Keratinocyte (primary cell): ENCODE measurements around the gene TOX4. TPM values are rescaled to one million over a fixed set of nuclear protein-coding genes. Genes with fewer than 3 reads are reported as not detected.
A peak's percentile ranks its signal among the peaks of the same experiment; 100 is the strongest.

ENCODE experiments used
- DNase-seq: peaks from one replicate; pipeline ENCODE4 v3.0.0-alpha.2; 2011; ENCODE audit warnings: low read depth, missing footprints, low spot score
- FAIRE-seq: peaks from 2 replicates; lab custom pipeline; 2011; peaks lifted over from hg19 to GRCh38; lab: Jason Lieb, UNC
- H2AFZ ChIP-seq: 2 replicates; pipeline ENCODE4 v1.6.0; 2012; ENCODE audit warnings: low read length, control low read depth, inconsistent platforms; ENCODE audit not compliant: control insufficient read depth
- H3K27ac ChIP-seq: 2 replicates; pipeline ENCODE4 v1.5.1; 2011; ENCODE audit warnings: low read length; ENCODE audit not compliant: control insufficient read depth, insufficient read depth
- H3K27me3 ChIP-seq: 3 replicates; pipeline ENCODE4 v1.6.0; 2011; ENCODE audit warnings: low read length; ENCODE audit not compliant: control insufficient read depth, insufficient read depth; ENCODE audit errors: extremely low read depth
- H3K36me3 ChIP-seq, 2 experiments: 2 replicates in 1 of 2; 3 replicates in 1 of 2; pipeline ENCODE4 v1.5.1; 2011; ENCODE audit warnings: low read length in 2 of 2, mild to moderate bottlenecking in 1 of 2; ENCODE audit not compliant: control insufficient read depth in 2 of 2, insufficient read depth in 2 of 2; ENCODE audit errors: extremely low read depth in 1 of 2
- H3K4me1 ChIP-seq: 3 replicates; pipeline ENCODE4 v1.5.1; 2011; ENCODE audit warnings: low read length; ENCODE audit not compliant: control insufficient read depth, insufficient read depth; ENCODE audit errors: extremely low read depth
- H3K4me2 ChIP-seq: 3 replicates; pipeline ENCODE4 v1.6.0; 2011; ENCODE audit warnings: low read depth, low read length; ENCODE audit not compliant: control insufficient read depth, insufficient read depth; ENCODE audit errors: extremely low read depth
- H3K4me3 ChIP-seq, 3 experiments: fragments of 200-600 bp in 1 of 3; sonication (generic) in 1 of 3; 2 replicates in 2 of 3; 3 replicates in 1 of 3; pipeline ENCODE4 v1.5.1; 2011 to 2016; ENCODE audit warnings: low read length in 3 of 3, mild to moderate bottlenecking in 3 of 3, control low read depth in 2 of 3, inconsistent platforms in 1 of 3, low read depth in 1 of 3, mixed read lengths in 1 of 3, mixed run types in 1 of 3, moderate library complexity in 1 of 3; ENCODE audit not compliant: control insufficient read depth in 2 of 3, insufficient read depth in 2 of 3; ENCODE audit errors: extremely low read depth in 1 of 3
- H3K79me2 ChIP-seq: 2 replicates; pipeline ENCODE4 v1.6.0; 2012; ENCODE audit warnings: low read length; ENCODE audit not compliant: control insufficient read depth, insufficient read depth
- H3K9ac ChIP-seq: 3 replicates; pipeline ENCODE4 v1.6.0; 2011; ENCODE audit warnings: low read length; ENCODE audit not compliant: control insufficient read depth, insufficient read depth; ENCODE audit errors: extremely low read depth
- H3K9me1 ChIP-seq: 3 replicates; pipeline ENCODE4 v1.6.0; 2011; ENCODE audit warnings: low read length; ENCODE audit not compliant: control insufficient read depth, insufficient read depth; ENCODE audit errors: extremely low read depth
- H3K9me3 ChIP-seq: 2 replicates; pipeline ENCODE4 v1.5.1; 2012; ENCODE audit warnings: low read depth, low read length; ENCODE audit not compliant: control insufficient read depth
- H4K20me1 ChIP-seq: 3 replicates; pipeline ENCODE4 v1.6.0; 2011; ENCODE audit warnings: low read length; ENCODE audit not compliant: control insufficient read depth, insufficient read depth; ENCODE audit errors: extremely low read depth
- EZH2 ChIP-seq: IDR thresholded peaks from one replicate; pipeline ENCODE4 v1.6.1; 2012; ENCODE audit warnings: inconsistent platforms, mild to moderate bottlenecking, low read length, moderate library complexity
- dilution Hi-C: fragments of 300-500 bp; cut with MboI; formaldehyde crosslinking; loops from one replicate; pipeline ENCODE4 v1.7.0; 2020; ENCODE audit warnings: low sequenced_read_pairs; ENCODE audit not compliant: extremely low pct_ligation_motif_present
- polyA plus RNA-seq, 5 experiments: library from polyadenylated mRNA; depleted of rRNA in 3 of 5; stranded (reverse) in 3 of 5; stranded (forward) in 1 of 5; unstranded in 1 of 5; fragments of >200 nt; gene quantifications; 1 replicate in 1 of 5; 2 replicates in 3 of 5; 3 replicates in 1 of 5; pipeline versions ENCODE4 v1.2.1 to v1.2.3, GENCODE V29; 2011 to 2012; ENCODE audit warnings: missing spikeins in 2 of 5, low read depth in 1 of 5, low replicate concordance in 1 of 5
- TF ChIP-seq, protein P1 (sequence below), 3 experiments: IDR thresholded peaks in 1 of 3; conservative IDR thresholded peaks in 1 of 3; optimal IDR thresholded peaks in 1 of 3; 2 replicates in 2 of 3; 3 replicates in 1 of 3; pipeline versions ENCODE3 to v1.5.1; 2011; ENCODE audit warnings: low read length in 3 of 3, mild to moderate bottlenecking in 3 of 3, moderate library complexity in 2 of 3, control low read depth in 1 of 3, inconsistent platforms in 1 of 3; ENCODE audit not compliant: insufficient read depth in 2 of 3; ENCODE audit errors: extremely low read depth in 1 of 3

The TOX4 gene
- polyA plus RNA-seq, 1 donor (not counting 4 experiments of a cell fraction or from before 2014, with no cell fraction given) = 85.4 TPM

DNA sequence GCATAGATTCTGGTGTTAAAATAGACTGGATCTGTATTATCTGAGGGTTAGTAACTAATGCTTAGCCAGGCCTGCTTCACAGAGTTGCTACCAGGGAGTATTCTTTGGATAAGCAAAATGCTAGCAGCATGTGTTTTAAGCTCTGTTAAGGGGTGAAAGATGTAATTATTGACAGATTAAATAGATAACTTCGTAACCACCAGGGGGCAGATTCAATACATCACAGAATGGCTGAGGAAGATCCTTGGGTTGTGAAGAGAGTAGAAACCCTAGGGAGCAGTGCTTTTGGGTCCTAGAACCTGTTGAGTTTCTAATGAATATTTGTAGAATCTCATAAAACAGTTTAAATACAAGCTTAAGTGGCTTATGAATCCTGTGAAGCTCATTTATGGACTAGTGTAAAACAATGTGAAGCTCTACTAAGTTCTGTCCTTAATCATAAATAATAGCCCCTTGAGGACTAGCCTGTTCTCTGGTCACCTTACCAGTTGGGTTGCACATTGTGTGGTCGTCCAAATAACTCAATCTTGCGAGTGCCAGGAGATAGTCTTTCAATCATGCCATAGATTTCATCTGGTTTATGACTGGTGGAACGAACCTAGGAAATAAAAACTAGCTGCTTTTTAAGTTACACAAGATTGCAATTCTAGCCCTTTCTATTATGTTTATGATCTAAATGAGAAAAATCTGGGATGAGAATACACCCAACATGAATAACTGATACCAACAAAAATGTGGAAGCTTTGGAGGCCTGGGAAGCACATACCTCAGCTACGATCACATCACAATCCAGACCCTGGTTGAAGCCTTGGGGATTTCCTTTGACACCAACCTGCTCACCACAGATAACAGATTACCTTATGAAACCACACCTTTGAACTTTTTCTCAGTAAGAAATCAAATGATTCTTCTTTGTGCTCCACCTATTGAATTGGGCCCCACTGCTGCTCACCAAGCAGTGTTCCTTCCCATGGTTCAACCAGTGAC, 21.8 kb downstream of the TOX4 start:
- DNase-seq = no peak
- no peaks in the 10 kb centered on the region for H4K20me1 ChIP-seq
- peaks cover 7% of the 10 kb centered on the region for H3K79me2 ChIP-seq
- dilution Hi-C loops = no loop called here
- no peak overlapping the region for H3K27ac ChIP-seq
- H3K9me3 ChIP-seq = no peaks in the 10 kb centered on the region
- H3K4me3 ChIP-seq = no peak overlapping the region
- no peak overlapping the region for H2AFZ ChIP-seq
- peaks cover 27 to 40% of the 10 kb centered on the region in 2 experiments for H3K36me3 ChIP-seq
- H3K9ac ChIP-seq = no peak overlapping the region
- no peaks in the 10 kb centered on the region for H3K4me1 ChIP-seq
- no peak for TF ChIP-seq EZH2
- TF ChIP-seq, protein P1, sequence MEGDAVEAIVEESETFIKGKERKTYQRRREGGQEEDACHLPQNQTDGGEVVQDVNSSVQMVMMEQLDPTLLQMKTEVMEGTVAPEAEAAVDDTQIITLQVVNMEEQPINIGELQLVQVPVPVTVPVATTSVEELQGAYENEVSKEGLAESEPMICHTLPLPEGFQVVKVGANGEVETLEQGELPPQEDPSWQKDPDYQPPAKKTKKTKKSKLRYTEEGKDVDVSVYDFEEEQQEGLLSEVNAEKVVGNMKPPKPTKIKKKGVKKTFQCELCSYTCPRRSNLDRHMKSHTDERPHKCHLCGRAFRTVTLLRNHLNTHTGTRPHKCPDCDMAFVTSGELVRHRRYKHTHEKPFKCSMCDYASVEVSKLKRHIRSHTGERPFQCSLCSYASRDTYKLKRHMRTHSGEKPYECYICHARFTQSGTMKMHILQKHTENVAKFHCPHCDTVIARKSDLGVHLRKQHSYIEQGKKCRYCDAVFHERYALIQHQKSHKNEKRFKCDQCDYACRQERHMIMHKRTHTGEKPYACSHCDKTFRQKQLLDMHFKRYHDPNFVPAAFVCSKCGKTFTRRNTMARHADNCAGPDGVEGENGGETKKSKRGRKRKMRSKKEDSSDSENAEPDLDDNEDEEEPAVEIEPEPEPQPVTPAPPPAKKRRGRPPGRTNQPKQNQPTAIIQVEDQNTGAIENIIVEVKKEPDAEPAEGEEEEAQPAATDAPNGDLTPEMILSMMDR (optimal IDR thresholded peaks at IDR 0.05 in 1 of 3, IDR thresholded peaks at IDR 0.05 in 1 of 3, conservative IDR thresholded peaks at IDR 0.05 in 1 of 3; ENCODE audit: extremely low read depth in 1 of 3, insufficient read depth in 2 of 3, low read length in 3 of 3) = peak; percentile 28 to 58 (median 34)
- no peaks in the 10 kb centered on the region for H3K9me1 ChIP-seq
- peak; percentile 52 for FAIRE-seq
- H3K27me3 ChIP-seq = no peaks in the 10 kb centered on the region
- H3K4me2 ChIP-seq = no peak overlapping the region

DNA sequence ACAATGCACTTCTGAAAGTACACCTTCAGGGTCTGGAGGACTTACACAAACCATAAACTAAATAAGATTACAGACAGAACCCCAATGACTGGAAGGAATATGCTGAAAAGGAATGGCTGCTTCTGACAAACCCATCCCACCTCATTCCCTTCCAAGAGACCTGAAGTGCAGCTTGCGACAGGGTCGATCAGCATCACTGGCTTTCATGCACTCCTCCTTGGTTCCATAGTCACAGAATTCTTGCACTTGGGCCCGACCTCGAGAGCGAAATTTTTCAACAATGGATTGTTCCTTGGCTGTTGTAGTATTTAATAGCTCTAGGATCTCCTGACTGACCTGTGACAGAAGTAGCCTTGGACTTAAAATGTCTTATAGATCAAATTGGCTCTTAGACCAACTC, 24.6 kb downstream of the TOX4 start:
- H3K27me3 ChIP-seq = no peaks in the 10 kb centered on the region
- H3K9me1 ChIP-seq = no peaks in the 10 kb centered on the region
- H3K27ac ChIP-seq = no peak overlapping the region
- H3K4me1 ChIP-seq = no peaks in the 10 kb centered on the region
- H3K36me3 ChIP-seq = peaks cover 22 to 39% of the 10 kb centered on the region in 2 experiments
- H3K9me3 ChIP-seq = no peaks in the 10 kb centered on the region
- no peak overlapping the region for H3K4me3 ChIP-seq
- H3K4me2 ChIP-seq = no peak overlapping the region
- no peak overlapping the region for H2AFZ ChIP-seq
- FAIRE-seq (no peak), DNase-seq (no peak)
- H3K9ac ChIP-seq = no peak overlapping the region
- H4K20me1 ChIP-seq = no peaks in the 10 kb centered on the region
- H3K79me2 ChIP-seq = peaks cover 26% of the 10 kb centered on the region
- dilution Hi-C loops = no loop called here
- TF ChIP-seq EZH2 = no peak
- TF ChIP-seq, protein P1 (optimal IDR thresholded peaks at IDR 0.05 in 1 of 3, IDR thresholded peaks at IDR 0.05 in 1 of 3, conservative IDR thresholded peaks at IDR 0.05 in 1 of 3; ENCODE audit: extremely low read depth in 1 of 3, insufficient read depth in 2 of 3, low read length in 3 of 3) = no peak
